WTC11 (cell line): ENCODE data around the gene EFS. TPM values are rescaled to one million over a fixed set of nuclear protein-coding genes. Genes with fewer than 3 reads are reported as not detected.

Source experiments
- ATAC-seq: fragments of 200-7000 bp; cut with Tn5 transposase; 2 replicates; pipeline ENCODE4 v1.10.0; 2021; ENCODE audit warnings: mild to moderate bottlenecking, moderate library complexity
- CTCF ChIA-PET: fragments of 300-600 bp; sonication (Branson Sonifier 250); formaldehyde crosslinking; loops from one replicate; lab custom pipeline; 2021; ENCODE audit warnings: antibody characterized with exemption; lab: Charles Lee
- POLR2A ChIA-PET: fragments of 350-600 bp; sonication (Branson Sonifier 250); formaldehyde crosslinking; loops from one replicate; lab custom pipeline; 2021; ENCODE audit warnings: antibody characterized with exemption; lab: Charles Lee
- DNase-seq: peaks from one replicate; pipeline ENCODE4 v3.0.0; 2021; ENCODE audit warnings: low spot score
- H3K27ac Mint-ChIP-seq: 2 replicates; pipeline ENCODE4 v1.8.0; 2021; ENCODE audit warnings: mixed read lengths
- H3K27me3 Mint-ChIP-seq: 2 replicates; pipeline ENCODE4 v1.8.0; 2021; ENCODE audit warnings: low read depth, mild to moderate bottlenecking, moderate library complexity, mixed read lengths
- H3K36me3 Mint-ChIP-seq: 2 replicates; pipeline ENCODE4 v1.8.0; 2021; ENCODE audit warnings: mixed read lengths
- H3K4me1 Mint-ChIP-seq: 2 replicates; pipeline ENCODE4 v1.8.0; 2022; ENCODE audit warnings: mixed read lengths
- H3K4me3 Mint-ChIP-seq: 2 replicates; pipeline ENCODE4 v1.8.0; 2021; ENCODE audit warnings: mild to moderate bottlenecking, moderate library complexity, mixed read lengths
- H3K9me3 Mint-ChIP-seq: 2 replicates; pipeline ENCODE4 v1.8.0; 2021; ENCODE audit warnings: mixed read lengths
- ATF1 ChIP-seq: sonication (generic); formaldehyde crosslinking; IDR thresholded peaks from 2 replicates; pipeline ENCODE4 v1.8.1; 2023; ENCODE audit warnings: mild to moderate bottlenecking, moderate library complexity, missing genetic modification reagents
- ESRRA ChIP-seq: sonication (generic); formaldehyde crosslinking; IDR thresholded peaks from 2 replicates; pipeline ENCODE4 v1.8.1; 2022; ENCODE audit warnings: mild to moderate bottlenecking, missing genetic modification reagents, borderline replicate concordance
- ETV6 ChIP-seq: sonication (generic); formaldehyde crosslinking; IDR thresholded peaks from 2 replicates; pipeline ENCODE4 v1.8.1; 2022; ENCODE audit warnings: mild to moderate bottlenecking, missing genetic modification reagents
- GRHL2 ChIP-seq: fragments of 250-450 bp; sonication (Bioruptor Pico); IDR thresholded peaks from 2 replicates; pipeline ENCODE4 v1.8.0; 2022; ENCODE audit warnings: mild to moderate bottlenecking, moderate library complexity; ENCODE audit not compliant: insufficient replicate concordance, severe bottlenecking
- GTF2I ChIP-seq: fragments of 250-450 bp; sonication (Bioruptor Pico); conservative IDR thresholded peaks from 2 replicates; pipeline ENCODE4 v1.4.0; 2021; ENCODE audit warnings: mild to moderate bottlenecking
- JUN ChIP-seq: sonication (generic); formaldehyde crosslinking; IDR thresholded peaks from 2 replicates; pipeline ENCODE4 v1.8.0; 2023; ENCODE audit warnings: mild to moderate bottlenecking, missing genetic modification reagents
- MXD4 ChIP-seq: fragments of 250-450 bp; sonication (Bioruptor Pico); IDR thresholded peaks from 2 replicates; pipeline ENCODE4 v1.8.0; 2021; ENCODE audit warnings: mild to moderate bottlenecking, moderate library complexity, borderline replicate concordance
- PRRX2 ChIP-seq: fragments of 250-450 bp; sonication (Bioruptor Pico); IDR thresholded peaks from 2 replicates; pipeline ENCODE4 v1.8.0; 2021; ENCODE audit warnings: mild to moderate bottlenecking
- TEAD1 ChIP-seq: sonication (generic); formaldehyde crosslinking; IDR thresholded peaks from 2 replicates; pipeline ENCODE4 v1.8.0; 2022; ENCODE audit warnings: mild to moderate bottlenecking, missing genetic modification reagents
- total RNA-seq: library from RNA; stranded (reverse); gene quantifications from 3 replicates; pipeline ENCODE4 v1.2.3, GENCODE V29; 2021
- TF ChIP-seq, protein P1 (sequence below): fragments of 250-450 bp; sonication (Bioruptor Pico); IDR thresholded peaks from 2 replicates; pipeline ENCODE4 v1.8.0; 2021; ENCODE audit warnings: mild to moderate bottlenecking
- TF ChIP-seq, protein P2 (sequence below): sonication (generic); formaldehyde crosslinking; IDR thresholded peaks from 2 replicates; pipeline ENCODE4 v1.8.0; 2022; ENCODE audit warnings: mild to moderate bottlenecking, missing genetic modification reagents
- TF ChIP-seq, protein P3 (sequence below): sonication (generic); formaldehyde crosslinking; IDR thresholded peaks from 2 replicates; pipeline ENCODE4 v1.8.1; 2023; ENCODE audit warnings: mild to moderate bottlenecking, moderate library complexity, missing genetic modification reagents
- TF ChIP-seq, protein P4 (sequence below): sonication (generic); formaldehyde crosslinking; IDR thresholded peaks from 2 replicates; pipeline ENCODE4 v1.8.0; 2023; ENCODE audit warnings: mild to moderate bottlenecking, missing genetic modification reagents
- TF ChIP-seq, protein P5 (sequence below): sonication (generic); formaldehyde crosslinking; IDR thresholded peaks from 2 replicates; pipeline ENCODE4 v1.8.1; 2023; ENCODE audit warnings: mild to moderate bottlenecking, missing genetic modification reagents, borderline replicate concordance
- TF ChIP-seq, protein P6 (sequence below): sonication (generic); formaldehyde crosslinking; conservative IDR thresholded peaks from 2 replicates; pipeline ENCODE4 v1.8.1; 2022; ENCODE audit warnings: mild to moderate bottlenecking, missing genetic modification reagents
- TF ChIP-seq, protein P7 (sequence below): fragments of 200-600 bp; IDR thresholded peaks from 2 replicates; pipeline ENCODE4 v1.8.0; 2022; ENCODE audit warnings: antibody characterized with exemption
- TF ChIP-seq, protein P8 (sequence below): sonication (generic); formaldehyde crosslinking; IDR thresholded peaks from 2 replicates; pipeline ENCODE4 v1.8.0; 2023; ENCODE audit warnings: missing genetic modification reagents
- TF ChIP-seq, protein P9 (sequence below): fragments of 250-450 bp; sonication (Bioruptor Pico); IDR thresholded peaks from 2 replicates; pipeline ENCODE4 v1.9.0; 2021; ENCODE audit warnings: mild to moderate bottlenecking

EFS gene
- total RNA-seq, 1 experiment from 2014 or later: 35.3 TPM

DNA sequence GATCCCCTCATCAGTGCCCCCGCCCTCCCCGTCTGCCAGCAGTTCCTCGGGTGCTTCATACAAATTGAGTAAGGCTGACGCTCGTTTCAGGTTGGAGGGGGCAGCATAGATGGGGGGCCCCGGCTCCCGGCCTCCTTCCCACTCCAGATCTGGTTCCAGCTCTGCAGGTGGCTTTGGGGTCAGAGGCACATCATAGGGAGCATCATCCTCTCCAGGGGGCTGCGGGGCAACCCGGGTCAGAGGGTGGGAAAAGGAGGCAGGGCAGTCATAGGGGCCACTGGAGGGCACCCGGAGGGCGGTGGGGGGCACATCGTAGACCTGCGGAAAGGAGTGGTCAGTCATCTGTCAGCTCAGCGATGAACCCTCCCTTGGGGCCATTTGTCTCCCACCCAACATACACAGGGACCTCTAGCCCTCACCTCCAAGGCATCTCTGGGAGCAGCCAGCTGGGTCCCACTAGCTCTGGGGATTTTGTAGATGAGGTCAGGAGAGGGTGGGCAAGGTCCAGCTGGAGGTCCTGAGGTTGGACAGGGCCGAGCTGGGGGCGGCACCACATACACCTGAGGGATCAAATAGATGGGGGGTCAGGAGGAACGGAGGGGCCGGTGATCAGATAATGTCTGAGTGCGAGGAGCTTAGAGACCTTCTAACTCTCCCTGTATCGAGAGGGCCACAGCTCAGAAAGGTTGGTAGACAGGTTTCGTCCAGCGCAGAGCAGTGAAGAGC is 5.1 kb downstream of the EFS start (continued):
- TF ChIP-seq, protein P1, sequence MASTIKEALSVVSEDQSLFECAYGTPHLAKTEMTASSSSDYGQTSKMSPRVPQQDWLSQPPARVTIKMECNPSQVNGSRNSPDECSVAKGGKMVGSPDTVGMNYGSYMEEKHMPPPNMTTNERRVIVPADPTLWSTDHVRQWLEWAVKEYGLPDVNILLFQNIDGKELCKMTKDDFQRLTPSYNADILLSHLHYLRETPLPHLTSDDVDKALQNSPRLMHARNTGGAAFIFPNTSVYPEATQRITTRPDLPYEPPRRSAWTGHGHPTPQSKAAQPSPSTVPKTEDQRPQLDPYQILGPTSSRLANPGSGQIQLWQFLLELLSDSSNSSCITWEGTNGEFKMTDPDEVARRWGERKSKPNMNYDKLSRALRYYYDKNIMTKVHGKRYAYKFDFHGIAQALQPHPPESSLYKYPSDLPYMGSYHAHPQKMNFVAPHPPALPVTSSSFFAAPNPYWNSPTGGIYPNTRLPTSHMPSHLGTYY: no peak
- TF ChIP-seq TEAD1 (CRISPR knock-in tag) (no peak), JUN (CRISPR knock-in tag) (no peak)
- TF ChIP-seq, protein P2, sequence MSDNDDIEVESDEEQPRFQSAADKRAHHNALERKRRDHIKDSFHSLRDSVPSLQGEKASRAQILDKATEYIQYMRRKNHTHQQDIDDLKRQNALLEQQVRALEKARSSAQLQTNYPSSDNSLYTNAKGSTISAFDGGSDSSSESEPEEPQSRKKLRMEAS: no peak

DNA sequence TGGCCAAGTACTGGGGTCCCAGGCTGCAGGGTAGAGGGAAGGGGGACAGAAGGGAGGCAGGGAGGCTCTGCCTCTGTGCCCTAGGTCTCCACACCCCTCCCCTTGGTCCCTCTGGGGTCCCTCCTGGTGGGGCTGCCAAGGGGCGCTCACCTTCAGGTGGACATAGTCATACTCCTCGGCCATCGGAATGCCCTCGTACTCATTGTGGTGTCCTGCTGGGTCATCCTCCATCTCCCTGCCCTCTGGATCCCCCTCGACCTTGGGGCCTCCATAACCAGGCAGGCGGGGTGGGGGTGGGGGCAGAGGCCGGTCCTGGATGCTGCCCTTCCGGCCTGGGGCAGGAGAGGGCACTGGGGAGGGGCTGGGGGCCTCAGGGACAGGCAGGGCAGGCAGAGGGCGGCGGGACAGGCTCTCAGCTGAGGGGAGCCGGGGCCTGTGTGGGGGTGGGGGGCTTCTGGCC is 5.8 kb downstream of the EFS start:
- ATAC-seq (no peak), DNase-seq (no peak)
- Mint-ChIP-seq H3K9me3 (no peaks in the 10 kb centered on the region), H3K27ac (no peak overlapping the region), H3K36me3 (peaks cover 17% of the 10 kb centered on the region), H3K4me1 (peaks cover 18% of the 10 kb centered on the region), H3K27me3 (peaks cover 11% of the 10 kb centered on the region), H3K4me3 (no peak overlapping the region)
- CTCF ChIA-PET: interaction anchor here (1.6 to 6.5 kb wide), 5 partner anchors 13 to 239 kb away, joined by 6 to 95 read pairs (median 22); partner anchors contain the start of gene PPP1R3E
- POLR2A ChIA-PET: no interaction called here
- TF ChIP-seq GTF2I: no peak
- TF ChIP-seq ETV6 (CRISPR knock-in tag): no peak
- no peak for TF ChIP-seq GRHL2 (CRISPR knock-in tag)
- TF ChIP-seq TEAD1 (CRISPR knock-in tag): no peak

DNA sequence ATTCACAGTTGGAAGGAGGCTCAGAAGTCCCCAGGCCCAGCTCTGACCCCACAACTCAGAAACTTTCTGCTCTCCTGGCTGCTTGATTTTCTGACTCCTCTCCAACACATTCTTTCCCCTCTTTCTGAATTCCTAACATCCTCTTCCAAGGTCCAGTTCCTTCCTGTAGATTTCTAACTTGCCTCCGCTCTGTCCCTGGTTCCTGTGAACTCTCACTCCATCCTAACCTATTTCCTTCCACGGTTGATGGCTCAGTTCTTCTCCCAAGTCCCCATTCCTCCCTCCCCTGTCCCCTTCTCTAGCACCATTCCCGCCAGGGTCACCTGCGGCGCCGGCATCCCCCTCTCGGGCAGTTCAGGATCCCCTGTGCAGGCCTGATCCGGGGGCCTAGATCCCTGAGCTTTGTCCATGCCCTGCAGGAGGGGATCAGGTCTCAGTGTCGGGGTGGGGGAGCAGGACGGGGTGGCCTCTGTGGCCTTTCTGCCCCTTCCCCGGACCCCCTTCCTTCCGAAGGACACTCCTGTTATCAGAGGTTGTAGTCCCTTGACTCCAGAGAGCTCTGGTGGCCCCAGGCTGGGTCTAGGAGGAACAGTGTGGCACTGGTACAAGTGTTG is 6.3 kb downstream of the EFS start:
- POLR2A ChIA-PET: no interaction called here
- Mint-ChIP-seq H3K9me3 (no peaks in the 10 kb centered on the region), H3K36me3 (peaks cover 17% of the 10 kb centered on the region), H3K4me3 (no peak overlapping the region), H3K27ac (no peak overlapping the region), H3K27me3 (peaks cover 14% of the 10 kb centered on the region), H3K4me1 (peaks cover 12% of the 10 kb centered on the region)
- DNase-seq: no peak
- CTCF ChIA-PET: interaction anchor here (2.3 to 6.5 kb wide), 3 partner anchors 12 to 238 kb away, joined by 22 to 95 read pairs (median 33); no protein-coding TSS in a partner anchor
- ATAC-seq: no peak
- TF ChIP-seq, protein P3, sequence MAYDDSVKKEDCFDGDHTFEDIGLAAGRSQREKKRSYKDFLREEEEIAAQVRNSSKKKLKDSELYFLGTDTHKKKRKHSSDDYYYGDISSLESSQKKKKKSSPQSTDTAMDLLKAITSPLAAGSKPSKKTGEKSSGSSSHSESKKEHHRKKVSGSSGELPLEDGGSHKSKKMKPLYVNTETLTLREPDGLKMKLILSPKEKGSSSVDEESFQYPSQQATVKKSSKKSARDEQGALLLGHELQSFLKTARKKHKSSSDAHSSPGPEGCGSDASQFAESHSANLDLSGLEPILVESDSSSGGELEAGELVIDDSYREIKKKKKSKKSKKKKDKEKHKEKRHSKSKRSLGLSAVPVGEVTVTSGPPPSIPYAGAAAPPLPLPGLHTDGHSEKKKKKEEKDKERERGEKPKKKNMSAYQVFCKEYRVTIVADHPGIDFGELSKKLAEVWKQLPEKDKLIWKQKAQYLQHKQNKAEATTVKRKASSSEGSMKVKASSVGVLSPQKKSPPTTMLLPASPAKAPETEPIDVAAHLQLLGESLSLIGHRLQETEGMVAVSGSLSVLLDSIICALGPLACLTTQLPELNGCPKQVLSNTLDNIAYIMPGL (CRISPR knock-in tag): no peak
- TF ChIP-seq, protein P4, sequence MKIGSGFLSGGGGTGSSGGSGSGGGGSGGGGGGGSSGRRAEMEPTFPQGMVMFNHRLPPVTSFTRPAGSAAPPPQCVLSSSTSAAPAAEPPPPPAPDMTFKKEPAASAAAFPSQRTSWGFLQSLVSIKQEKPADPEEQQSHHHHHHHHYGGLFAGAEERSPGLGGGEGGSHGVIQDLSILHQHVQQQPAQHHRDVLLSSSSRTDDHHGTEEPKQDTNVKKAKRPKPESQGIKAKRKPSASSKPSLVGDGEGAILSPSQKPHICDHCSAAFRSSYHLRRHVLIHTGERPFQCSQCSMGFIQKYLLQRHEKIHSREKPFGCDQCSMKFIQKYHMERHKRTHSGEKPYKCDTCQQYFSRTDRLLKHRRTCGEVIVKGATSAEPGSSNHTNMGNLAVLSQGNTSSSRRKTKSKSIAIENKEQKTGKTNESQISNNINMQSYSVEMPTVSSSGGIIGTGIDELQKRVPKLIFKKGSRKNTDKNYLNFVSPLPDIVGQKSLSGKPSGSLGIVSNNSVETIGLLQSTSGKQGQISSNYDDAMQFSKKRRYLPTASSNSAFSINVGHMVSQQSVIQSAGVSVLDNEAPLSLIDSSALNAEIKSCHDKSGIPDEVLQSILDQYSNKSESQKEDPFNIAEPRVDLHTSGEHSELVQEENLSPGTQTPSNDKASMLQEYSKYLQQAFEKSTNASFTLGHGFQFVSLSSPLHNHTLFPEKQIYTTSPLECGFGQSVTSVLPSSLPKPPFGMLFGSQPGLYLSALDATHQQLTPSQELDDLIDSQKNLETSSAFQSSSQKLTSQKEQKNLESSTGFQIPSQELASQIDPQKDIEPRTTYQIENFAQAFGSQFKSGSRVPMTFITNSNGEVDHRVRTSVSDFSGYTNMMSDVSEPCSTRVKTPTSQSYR (CRISPR knock-in tag): no peak
- TF ChIP-seq, protein P5, sequence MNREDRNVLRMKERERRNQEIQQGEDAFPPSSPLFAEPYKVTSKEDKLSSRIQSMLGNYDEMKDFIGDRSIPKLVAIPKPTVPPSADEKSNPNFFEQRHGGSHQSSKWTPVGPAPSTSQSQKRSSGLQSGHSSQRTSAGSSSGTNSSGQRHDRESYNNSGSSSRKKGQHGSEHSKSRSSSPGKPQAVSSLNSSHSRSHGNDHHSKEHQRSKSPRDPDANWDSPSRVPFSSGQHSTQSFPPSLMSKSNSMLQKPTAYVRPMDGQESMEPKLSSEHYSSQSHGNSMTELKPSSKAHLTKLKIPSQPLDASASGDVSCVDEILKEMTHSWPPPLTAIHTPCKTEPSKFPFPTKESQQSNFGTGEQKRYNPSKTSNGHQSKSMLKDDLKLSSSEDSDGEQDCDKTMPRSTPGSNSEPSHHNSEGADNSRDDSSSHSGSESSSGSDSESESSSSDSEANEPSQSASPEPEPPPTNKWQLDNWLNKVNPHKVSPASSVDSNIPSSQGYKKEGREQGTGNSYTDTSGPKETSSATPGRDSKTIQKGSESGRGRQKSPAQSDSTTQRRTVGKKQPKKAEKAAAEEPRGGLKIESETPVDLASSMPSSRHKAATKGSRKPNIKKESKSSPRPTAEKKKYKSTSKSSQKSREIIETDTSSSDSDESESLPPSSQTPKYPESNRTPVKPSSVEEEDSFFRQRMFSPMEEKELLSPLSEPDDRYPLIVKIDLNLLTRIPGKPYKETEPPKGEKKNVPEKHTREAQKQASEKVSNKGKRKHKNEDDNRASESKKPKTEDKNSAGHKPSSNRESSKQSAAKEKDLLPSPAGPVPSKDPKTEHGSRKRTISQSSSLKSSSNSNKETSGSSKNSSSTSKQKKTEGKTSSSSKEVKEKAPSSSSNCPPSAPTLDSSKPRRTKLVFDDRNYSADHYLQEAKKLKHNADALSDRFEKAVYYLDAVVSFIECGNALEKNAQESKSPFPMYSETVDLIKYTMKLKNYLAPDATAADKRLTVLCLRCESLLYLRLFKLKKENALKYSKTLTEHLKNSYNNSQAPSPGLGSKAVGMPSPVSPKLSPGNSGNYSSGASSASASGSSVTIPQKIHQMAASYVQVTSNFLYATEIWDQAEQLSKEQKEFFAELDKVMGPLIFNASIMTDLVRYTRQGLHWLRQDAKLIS (CRISPR knock-in tag): no peak
- no peak for TF ChIP-seq PRRX2 (CRISPR knock-in tag)
- TF ChIP-seq, protein P6, sequence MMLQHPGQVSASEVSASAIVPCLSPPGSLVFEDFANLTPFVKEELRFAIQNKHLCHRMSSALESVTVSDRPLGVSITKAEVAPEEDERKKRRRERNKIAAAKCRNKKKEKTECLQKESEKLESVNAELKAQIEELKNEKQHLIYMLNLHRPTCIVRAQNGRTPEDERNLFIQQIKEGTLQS (CRISPR knock-in tag): no peak
- no peak for TF ChIP-seq MXD4 (CRISPR knock-in tag)
- TF ChIP-seq, protein P7, sequence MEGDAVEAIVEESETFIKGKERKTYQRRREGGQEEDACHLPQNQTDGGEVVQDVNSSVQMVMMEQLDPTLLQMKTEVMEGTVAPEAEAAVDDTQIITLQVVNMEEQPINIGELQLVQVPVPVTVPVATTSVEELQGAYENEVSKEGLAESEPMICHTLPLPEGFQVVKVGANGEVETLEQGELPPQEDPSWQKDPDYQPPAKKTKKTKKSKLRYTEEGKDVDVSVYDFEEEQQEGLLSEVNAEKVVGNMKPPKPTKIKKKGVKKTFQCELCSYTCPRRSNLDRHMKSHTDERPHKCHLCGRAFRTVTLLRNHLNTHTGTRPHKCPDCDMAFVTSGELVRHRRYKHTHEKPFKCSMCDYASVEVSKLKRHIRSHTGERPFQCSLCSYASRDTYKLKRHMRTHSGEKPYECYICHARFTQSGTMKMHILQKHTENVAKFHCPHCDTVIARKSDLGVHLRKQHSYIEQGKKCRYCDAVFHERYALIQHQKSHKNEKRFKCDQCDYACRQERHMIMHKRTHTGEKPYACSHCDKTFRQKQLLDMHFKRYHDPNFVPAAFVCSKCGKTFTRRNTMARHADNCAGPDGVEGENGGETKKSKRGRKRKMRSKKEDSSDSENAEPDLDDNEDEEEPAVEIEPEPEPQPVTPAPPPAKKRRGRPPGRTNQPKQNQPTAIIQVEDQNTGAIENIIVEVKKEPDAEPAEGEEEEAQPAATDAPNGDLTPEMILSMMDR: no peak
- TF ChIP-seq, protein P8, sequence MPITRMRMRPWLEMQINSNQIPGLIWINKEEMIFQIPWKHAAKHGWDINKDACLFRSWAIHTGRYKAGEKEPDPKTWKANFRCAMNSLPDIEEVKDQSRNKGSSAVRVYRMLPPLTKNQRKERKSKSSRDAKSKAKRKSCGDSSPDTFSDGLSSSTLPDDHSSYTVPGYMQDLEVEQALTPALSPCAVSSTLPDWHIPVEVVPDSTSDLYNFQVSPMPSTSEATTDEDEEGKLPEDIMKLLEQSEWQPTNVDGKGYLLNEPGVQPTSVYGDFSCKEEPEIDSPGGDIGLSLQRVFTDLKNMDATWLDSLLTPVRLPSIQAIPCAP (CRISPR knock-in tag): no peak
- TF ChIP-seq ESRRA (CRISPR knock-in tag): no peak
- TF ChIP-seq ATF1 (CRISPR knock-in tag): no peak
- TF ChIP-seq, protein P9, sequence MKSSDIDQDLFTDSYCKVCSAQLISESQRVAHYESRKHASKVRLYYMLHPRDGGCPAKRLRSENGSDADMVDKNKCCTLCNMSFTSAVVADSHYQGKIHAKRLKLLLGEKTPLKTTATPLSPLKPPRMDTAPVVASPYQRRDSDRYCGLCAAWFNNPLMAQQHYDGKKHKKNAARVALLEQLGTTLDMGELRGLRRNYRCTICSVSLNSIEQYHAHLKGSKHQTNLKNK (CRISPR knock-in tag): no peak
